Fibroblast of skin of left biceps (primary cell): ENCODE measurements around the gene YWHAG.
A peak's percentile ranks its signal among the peaks of the same experiment; 100 is the strongest.
"Not testable (repeated sequence)": the region's sequence is repeated elsewhere in the genome, so short reads cannot be mapped to it uniquely, and the experiment has no call there.

Source experiments
- DNase-seq, 2 experiments: peaks; one replicate each; pipeline ENCODE4 v3.0.0-alpha.2; 2013; ENCODE audit warnings: low read depth in 2 of 2

Gene YWHAG

GRCh38 chr7:76380623-76380966 lies 21.8 kb upstream of the YWHAG start:
- DNase-seq, result no peak

DNA sequence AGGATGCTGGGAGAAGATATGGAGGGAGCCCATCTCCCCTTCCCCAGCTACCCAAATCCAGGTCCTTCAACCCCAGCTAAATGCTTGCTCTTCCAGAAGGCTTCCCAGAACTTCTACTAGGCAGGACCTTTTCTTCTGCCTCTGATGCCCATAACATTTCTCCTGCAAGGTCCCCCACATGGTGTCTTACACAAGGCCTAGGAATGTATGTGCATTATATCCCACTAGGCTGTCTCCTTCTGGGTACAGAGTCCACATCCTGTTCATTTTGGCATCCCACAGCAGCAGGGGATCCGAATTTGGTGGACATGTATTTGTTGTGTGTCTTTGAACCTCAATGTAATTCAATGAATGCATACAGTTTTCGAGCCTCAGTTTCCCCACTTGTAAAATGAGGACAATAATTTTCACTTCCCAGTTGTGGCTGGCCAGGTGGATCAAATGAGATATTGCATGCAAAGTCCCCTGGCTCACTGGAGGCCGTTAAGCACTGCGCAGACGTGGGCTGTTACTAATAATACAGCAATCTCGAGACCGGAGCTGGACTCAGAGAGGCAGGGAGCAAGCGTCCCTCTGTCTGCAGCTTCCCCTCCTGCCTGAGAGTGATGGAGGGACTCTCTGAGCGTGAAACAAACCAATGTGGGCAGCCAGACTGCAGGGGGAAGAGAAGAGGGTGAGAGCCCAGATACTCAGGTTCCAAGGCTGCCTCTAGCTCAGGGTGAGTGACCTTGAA lies 18.6 kb upstream of the YWHAG start:
- DNase-seq, result no peak

DNA sequence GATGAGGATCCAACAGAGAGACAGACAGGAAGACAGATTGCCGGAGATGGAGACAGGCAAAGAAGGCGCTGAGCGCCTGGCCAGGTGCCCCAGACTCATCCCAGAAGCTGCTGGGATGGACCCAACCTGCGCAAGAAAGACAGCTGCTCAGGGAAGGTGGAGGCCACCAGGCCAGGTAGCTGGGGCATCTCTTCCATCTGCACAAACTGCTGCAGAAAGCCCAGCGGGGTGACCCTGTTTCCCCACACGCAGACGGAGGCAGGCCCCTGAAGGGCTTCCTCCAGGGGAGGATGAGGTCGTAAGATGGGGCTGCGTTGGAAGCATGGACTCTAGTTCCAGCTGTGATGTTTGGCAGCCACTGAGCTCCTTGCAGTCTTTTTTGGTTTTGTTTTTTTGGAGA lies 16.5 kb upstream of the YWHAG start:
- DNase-seq, result no peak

- DNase-seq, result no peak
Measured at GRCh38 chr7:76372984-76373833, 14.4 kb upstream of the YWHAG start.

- no peak for DNase-seq
Measured at GRCh38 chr7:76371396-76371795, 12.6 kb upstream of the YWHAG start.

DNA sequence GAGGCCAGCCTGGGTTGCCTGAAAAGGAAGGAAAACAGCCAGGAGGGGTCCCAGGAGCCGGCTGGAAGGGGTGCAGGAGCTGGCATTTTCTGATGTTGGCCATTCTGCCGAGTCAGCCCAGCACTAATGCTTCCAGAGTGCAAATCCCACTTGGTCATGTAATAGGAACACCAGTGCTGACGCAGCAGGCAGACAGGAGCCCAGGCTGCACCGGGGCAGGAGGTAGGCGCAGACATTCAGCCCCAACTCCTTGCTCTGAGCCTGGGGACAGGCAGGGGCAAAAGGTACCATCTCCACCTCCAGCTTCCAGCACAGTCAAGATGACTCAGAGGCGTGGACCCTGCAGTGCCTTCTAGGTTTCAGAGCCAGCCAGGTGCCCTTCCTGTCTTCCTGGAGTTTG lies 10.2 kb upstream of the YWHAG start:
- DNase-seq, result no peak

DNA sequence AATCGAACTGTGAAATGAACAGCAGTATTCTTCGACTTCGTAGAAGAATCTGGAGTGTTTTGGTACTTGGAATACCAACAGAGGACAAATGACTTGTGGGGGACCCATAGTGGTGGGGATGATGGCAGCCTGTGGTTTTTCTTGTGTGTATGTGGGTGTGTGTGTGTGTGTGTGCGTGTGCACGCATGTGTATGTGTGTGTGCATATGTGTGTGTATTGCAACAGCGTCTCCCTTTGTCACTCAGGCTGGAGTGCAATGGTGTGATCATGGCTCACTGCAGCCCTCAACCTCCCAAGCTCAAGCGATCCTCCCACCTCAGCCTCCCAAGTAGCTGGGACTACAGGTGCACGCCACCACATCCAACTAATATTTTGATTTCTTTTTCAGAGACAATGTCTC lies 9.4 kb upstream of the YWHAG start:
- no peak for DNase-seq

GRCh38 chr7:76364198-76364584 lies 5.4 kb upstream of the YWHAG start:
- DNase-seq, result no peak

- DNase-seq, result not testable (repeated sequence)
Measured at GRCh38 chr7:76363754-76364153, 5.0 kb upstream of the YWHAG start.

- no peak for DNase-seq
Measured at GRCh38 chr7:76359978-76360638, 1.3 kb upstream of the YWHAG start.

GRCh38 chr7:76359111-76359977 lies 553 bp upstream of the YWHAG start:
- peak; percentile 97 for DNase-seq

DNA sequence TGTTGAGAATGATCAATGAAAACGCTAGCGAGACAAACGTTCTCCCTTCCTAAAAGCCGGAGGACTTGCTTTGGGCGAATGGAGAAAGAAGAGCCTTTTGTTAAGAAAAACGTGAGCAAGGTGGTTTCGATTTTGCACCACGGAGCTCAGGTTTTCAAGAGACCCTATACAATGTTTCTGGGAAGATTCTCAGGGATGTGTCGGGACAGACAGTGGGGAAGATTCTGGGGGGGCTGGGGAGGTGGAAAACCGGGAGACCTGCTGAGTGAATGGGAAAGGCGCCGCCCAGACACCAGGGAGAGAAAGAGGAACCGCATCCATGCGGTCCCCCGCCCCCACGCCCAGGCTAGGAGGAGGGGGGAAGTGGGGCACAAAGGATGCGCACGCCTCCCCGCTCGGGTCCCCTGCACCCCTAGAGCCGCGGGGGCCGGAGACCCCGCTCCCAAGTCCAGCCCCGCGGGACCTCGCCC lies 745 bp downstream of the YWHAG start:
- DNase-seq, result no peak

- DNase-seq, result no peak
Measured at GRCh38 chr7:76357475-76358010, 1.2 kb downstream of the YWHAG start.

- DNase-seq, result no peak
Measured at GRCh38 chr7:76356823-76357222, 2.0 kb downstream of the YWHAG start.

GRCh38 chr7:76356115-76356514 lies 2.7 kb downstream of the YWHAG start:
- DNase-seq, result no peak

GRCh38 chr7:76354981-76355730 lies 3.6 kb downstream of the YWHAG start:
- no peak for DNase-seq

DNA sequence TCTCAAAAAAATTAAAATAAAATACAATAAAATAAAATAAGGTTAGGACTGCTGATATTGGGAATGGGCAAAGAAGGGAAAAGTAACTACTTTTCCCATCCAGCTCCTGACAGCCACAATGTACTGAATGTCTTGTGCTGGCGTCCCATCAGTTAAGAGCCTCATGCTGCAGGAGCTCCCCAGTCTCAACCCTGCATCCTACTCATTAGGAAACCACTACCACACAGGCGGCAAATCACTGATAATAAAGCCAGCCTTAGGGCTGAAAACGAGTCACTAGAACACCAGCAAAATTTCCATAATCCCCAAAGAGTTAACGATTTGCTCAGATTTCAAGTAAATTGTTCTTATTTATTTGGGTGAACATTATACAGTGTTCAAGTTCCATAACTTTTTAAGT lies 4.3 kb downstream of the YWHAG start:
- DNase-seq, result no peak

DNA sequence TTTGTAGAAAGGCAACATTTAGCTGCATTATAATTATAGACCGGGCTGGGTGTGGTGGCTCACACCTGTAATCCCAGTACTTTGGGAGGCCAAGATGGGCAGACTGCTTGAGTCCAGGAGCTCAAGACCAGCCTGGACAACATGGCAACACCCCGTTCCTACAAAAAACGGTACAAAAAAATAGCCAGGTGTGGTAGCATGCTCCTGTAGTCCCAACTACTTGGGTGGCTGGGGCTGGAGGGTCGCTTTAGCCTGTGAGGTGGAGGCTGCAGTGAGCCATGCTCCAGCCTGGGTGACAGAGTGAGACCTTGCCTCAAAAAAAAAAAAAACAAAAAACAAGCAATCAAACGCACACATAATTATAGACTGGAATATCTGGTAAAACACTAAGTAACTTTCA lies 5.0 kb downstream of the YWHAG start:
- no peak for DNase-seq

DNA sequence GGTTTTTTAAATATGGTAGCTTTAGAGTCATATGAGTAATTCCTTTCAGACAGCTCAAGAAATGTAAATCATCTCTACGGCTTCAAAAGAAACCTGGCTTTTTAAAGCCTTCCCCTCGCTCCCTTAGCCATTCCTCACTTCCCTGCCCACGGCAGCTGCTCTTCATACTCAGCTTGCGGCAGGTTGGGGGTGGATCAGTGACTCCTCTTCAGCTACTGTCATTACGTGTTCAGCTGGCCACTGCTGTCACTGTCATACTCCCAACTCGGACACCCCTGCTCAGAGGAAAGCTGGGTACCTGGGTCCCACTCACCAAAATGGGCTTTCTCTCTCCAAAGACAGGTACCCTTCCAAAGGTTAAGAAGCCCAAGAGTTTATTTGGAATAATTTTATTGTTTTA lies 6.6 kb downstream of the YWHAG start:
- no peak for DNase-seq

- no peak for DNase-seq
Measured at GRCh38 chr7:76351372-76351771, 7.4 kb downstream of the YWHAG start.
